Type B pancreatic cell (in vitro differentiated cells): ENCODE measurements around the gene GKN2. TPM values are rescaled to one million over a fixed set of nuclear protein-coding genes. Genes with fewer than 3 reads are reported as not detected.

Source experiments
- DNase-seq: peaks from one replicate; pipeline ENCODE4 v3.0.0; 2021; ENCODE audit warnings: mixed read lengths; ENCODE audit not compliant: unreplicated experiment; ENCODE audit errors: extremely low spot score
- H3K27ac Mint-ChIP-seq: 2 replicates; pipeline ENCODE4 v1.8.0; 2021; ENCODE audit warnings: mild to moderate bottlenecking, mixed read lengths
- H3K27me3 Mint-ChIP-seq: 2 replicates; pipeline ENCODE4 v1.8.0; 2021; ENCODE audit warnings: mixed read lengths
- H3K36me3 Mint-ChIP-seq: 2 replicates; pipeline ENCODE4 v1.8.0; 2021; ENCODE audit warnings: mixed read lengths
- H3K4me1 Mint-ChIP-seq: one replicate; pipeline ENCODE4 v1.8.0; 2021; ENCODE audit warnings: mixed read lengths; ENCODE audit not compliant: unreplicated experiment
- H3K4me3 Mint-ChIP-seq: 2 replicates; pipeline ENCODE4 v1.8.0; 2021; ENCODE audit warnings: mild to moderate bottlenecking, mixed read lengths
- H3K9me3 Mint-ChIP-seq: 2 replicates; pipeline ENCODE4 v1.8.0; 2021; ENCODE audit warnings: mixed read lengths
- CTCF ChIP-seq: fragments of 200-600 bp; sonication (generic); conservative IDR thresholded peaks from 2 replicates; pipeline ENCODE4 v1.5.0; 2021; ENCODE audit warnings: antibody characterized with exemption, mild to moderate bottlenecking
- total RNA-seq: library from RNA; stranded (reverse); gene quantifications from 2 replicates; pipeline ENCODE4 v1.2.1, GENCODE V29; 2021; ENCODE audit warnings: low replicate concordance

The GKN2 gene
- total RNA-seq, 1 donor from 2014 or later = 0.92 TPM

GRCh38 chr2:68993660-68994059, 41.0 kb upstream of the GKN2 start:
- Mint-ChIP-seq H3K4me1 (no peaks in the 10 kb centered on the region), H3K36me3 (no peaks in the 10 kb centered on the region), H3K9me3 (no peaks in the 10 kb centered on the region), H3K4me3 (no peak overlapping the region), H3K27me3 (peaks cover 20% of the 10 kb centered on the region), H3K27ac (no peak overlapping the region)
- no peak for DNase-seq
- TF ChIP-seq CTCF = no peak

- Mint-ChIP-seq H3K36me3 (no peaks in the 10 kb centered on the region), H3K4me3 (no peak overlapping the region), H3K27ac (no peak overlapping the region), H3K9me3 (no peaks in the 10 kb centered on the region), H3K4me1 (no peaks in the 10 kb centered on the region), H3K27me3 (peaks cover 20% of the 10 kb centered on the region)
- TF ChIP-seq CTCF = no peak
- DNase-seq = no peak
Measured at GRCh38 chr2:68992933-68993332, 40.2 kb upstream of the GKN2 start.

GRCh38 chr2:68992341-68992740, 39.6 kb upstream of the GKN2 start:
- no peak for DNase-seq
- no peak overlapping the region for H3K4me3 Mint-ChIP-seq
- no peaks in the 10 kb centered on the region for H3K9me3 Mint-ChIP-seq
- H3K27me3 Mint-ChIP-seq = peaks cover 20% of the 10 kb centered on the region
- no peak overlapping the region for H3K27ac Mint-ChIP-seq
- no peak for TF ChIP-seq CTCF
- no peaks in the 10 kb centered on the region for H3K4me1 Mint-ChIP-seq
- no peaks in the 10 kb centered on the region for H3K36me3 Mint-ChIP-seq

GRCh38 chr2:68989035-68989434, 36.3 kb upstream of the GKN2 start:
- no peaks in the 10 kb centered on the region for H3K36me3 Mint-ChIP-seq
- no peak overlapping the region for H3K4me3 Mint-ChIP-seq
- peaks cover 14% of the 10 kb centered on the region for H3K27me3 Mint-ChIP-seq
- H3K27ac Mint-ChIP-seq = no peak overlapping the region
- DNase-seq = no peak
- no peak for TF ChIP-seq CTCF
- H3K9me3 Mint-ChIP-seq = no peaks in the 10 kb centered on the region
- H3K4me1 Mint-ChIP-seq = no peaks in the 10 kb centered on the region

GRCh38 chr2:68987021-68987503, 34.4 kb upstream of the GKN2 start:
- H3K9me3 Mint-ChIP-seq = no peaks in the 10 kb centered on the region
- H3K4me3 Mint-ChIP-seq = no peak overlapping the region
- no peak for TF ChIP-seq CTCF
- no peak overlapping the region for H3K27ac Mint-ChIP-seq
- no peaks in the 10 kb centered on the region for H3K4me1 Mint-ChIP-seq
- DNase-seq = no peak
- H3K27me3 Mint-ChIP-seq = peaks cover 12% of the 10 kb centered on the region
- no peaks in the 10 kb centered on the region for H3K36me3 Mint-ChIP-seq

GRCh38 chr2:68980956-68981355, 28.3 kb upstream of the GKN2 start:
- no peak for DNase-seq
- Mint-ChIP-seq H3K27me3 (peaks cover 10% of the 10 kb centered on the region), H3K9me3 (no peaks in the 10 kb centered on the region), H3K36me3 (no peaks in the 10 kb centered on the region), H3K4me3 (no peak overlapping the region), H3K4me1 (no peaks in the 10 kb centered on the region), H3K27ac (no peak overlapping the region)
- TF ChIP-seq CTCF = no peak
